CD14-positive monocyte (primary cell): ENCODE data around the gene DMAC2L. TPM values are rescaled to one million over a fixed set of nuclear protein-coding genes. Genes with fewer than 3 reads are reported as not detected.
A peak's percentile ranks its signal among the peaks of the same experiment; 100 is the strongest.

Experiments
- DNase-seq, 3 donors: peaks; one replicate each; pipeline ENCODE4 v3.0.0-alpha.2; 2011 to 2022
- H2AFZ ChIP-seq: 2 replicates; pipeline ENCODE4 v1.6.0; 2012; ENCODE audit warnings: mild to moderate bottlenecking, low read depth, low read length, inconsistent platforms; ENCODE audit not compliant: insufficient read depth, poor library complexity, severe bottlenecking
- H3K27ac ChIP-seq, 2 donors: 1 replicate in 1 of 2; 2 replicates in 1 of 2; pipeline ENCODE4 v1.5.1; 2012 to 2013; ENCODE audit warnings: low read length in 2 of 2, control low read depth in 1 of 2, inconsistent platforms in 1 of 2, low read depth in 1 of 2, mild to moderate bottlenecking in 1 of 2
- H3K27me3 ChIP-seq, 2 donors: one replicate each; pipeline versions ENCODE4 v1.6.0 to v1.6.1; 2011 to 2013; ENCODE audit warnings: low read length in 2 of 2; ENCODE audit not compliant: control insufficient read depth in 2 of 2, insufficient read depth in 2 of 2
- H3K36me3 ChIP-seq, 2 donors: replicated peaks in 1 of 2; 1 replicate in 1 of 2; 2 replicates in 1 of 2; pipeline versions ENCODE4 v1.5.1 to v1.6.1; 2012 to 2013; ENCODE audit warnings: low read length in 2 of 2, control low read depth in 1 of 2, inconsistent platforms in 1 of 2, mild to moderate bottlenecking in 1 of 2; ENCODE audit not compliant: insufficient read depth in 2 of 2, control insufficient read depth in 1 of 2
- H3K4me1 ChIP-seq, 2 donors: 1 replicate in 1 of 2; 2 replicates in 1 of 2; pipeline versions ENCODE4 v1.5.1 to v1.6.1; 2012 to 2013; ENCODE audit warnings: low read length in 2 of 2, control low read depth in 1 of 2, inconsistent platforms in 1 of 2, mild to moderate bottlenecking in 1 of 2, moderate library complexity in 1 of 2; ENCODE audit not compliant: insufficient read depth in 2 of 2, control insufficient read depth in 1 of 2
- H3K4me2 ChIP-seq: replicated peaks from 2 replicates; pipeline ENCODE3; 2012; ENCODE audit warnings: low read length, moderate library complexity, mild to moderate bottlenecking; ENCODE audit not compliant: poor library complexity, severe bottlenecking; ENCODE audit errors: extremely low read depth
- H3K4me3 ChIP-seq, 3 experiments: fragments of 200-600 bp in 1 of 3; sonication (generic) in 1 of 3; replicated peaks in 1 of 3; 1 replicate in 2 of 3; 2 replicates in 1 of 3; pipeline ENCODE4 v1.5.1; 2011 to 2013; ENCODE audit warnings: low read length in 3 of 3, mild to moderate bottlenecking in 3 of 3, control low read depth in 2 of 3, low read depth in 2 of 3, inconsistent platforms in 1 of 3, moderate library complexity in 1 of 3
- H3K79me2 ChIP-seq: 2 replicates; pipeline ENCODE4 v1.6.0; 2012; ENCODE audit warnings: mild to moderate bottlenecking, control low read depth, inconsistent platforms, low read length, moderate library complexity; ENCODE audit not compliant: insufficient read depth
- H3K9ac ChIP-seq: 2 replicates; pipeline ENCODE4 v1.6.0; 2017; ENCODE audit warnings: low read length, mild to moderate bottlenecking; ENCODE audit not compliant: insufficient read depth, poor library complexity, severe bottlenecking
- H3K9me3 ChIP-seq, 2 donors: replicated peaks in 1 of 2; 1 replicate in 1 of 2; 2 replicates in 1 of 2; pipeline versions ENCODE4 v1.5.1 to v1.6.1; 2012 to 2013; ENCODE audit warnings: low read length in 2 of 2, control low read depth in 1 of 2; ENCODE audit not compliant: control insufficient read depth in 1 of 2, insufficient read depth in 1 of 2
- H4K20me1 ChIP-seq: 2 replicates; pipeline ENCODE4 v1.6.0; 2012; ENCODE audit warnings: mild to moderate bottlenecking, low read length, control low read depth, moderate library complexity; ENCODE audit not compliant: insufficient read depth
- H3K27ac Mint-ChIP-seq, 7 donors: one replicate each; pipeline ENCODE4 v1.8.0; 2020; ENCODE audit warnings: mild to moderate bottlenecking in 7 of 7, mixed read lengths in 7 of 7, moderate library complexity in 6 of 7, inconsistent platforms in 2 of 7
- H3K27me3 Mint-ChIP-seq, 3 donors: one replicate each; pipeline ENCODE4 v1.8.0; 2021 to 2022; ENCODE audit warnings: low read depth in 3 of 3, mild to moderate bottlenecking in 3 of 3, mixed read lengths in 3 of 3, moderate library complexity in 3 of 3, inconsistent platforms in 1 of 3
- H3K36me3 Mint-ChIP-seq, 2 donors: one replicate each; pipeline ENCODE4 v1.8.0; 2020; ENCODE audit warnings: mixed read lengths in 2 of 2, inconsistent platforms in 1 of 2, mild to moderate bottlenecking in 1 of 2
- H3K4me1 Mint-ChIP-seq: one replicate; pipeline ENCODE4 v1.8.0; 2020; ENCODE audit warnings: mild to moderate bottlenecking, mixed read lengths
- H3K4me3 Mint-ChIP-seq, 2 donors: one replicate each; pipeline ENCODE4 v1.8.0; 2020; ENCODE audit warnings: mild to moderate bottlenecking in 2 of 2, mixed read lengths in 2 of 2, moderate library complexity in 1 of 2
- H3K9me3 Mint-ChIP-seq, 7 donors: one replicate each; pipeline ENCODE4 v1.8.0; 2020 to 2022; ENCODE audit warnings: mixed read lengths in 7 of 7, mild to moderate bottlenecking in 6 of 7, moderate library complexity in 6 of 7, inconsistent platforms in 2 of 7
- CTCF ChIP-seq: fragments of 200-600 bp; IDR thresholded peaks from one replicate; pipeline ENCODE4 v1.8.0; 2022; ENCODE audit warnings: antibody characterized with exemption, mild to moderate bottlenecking
- WGBS: methylation state at CpG from one replicate; pipeline ENCODE4 v1.1.5; 2013; ENCODE audit warnings: missing lambda C conversion rate; ENCODE audit not compliant: insufficient coverage; 5-methylcytosine and 5-hydroxymethylcytosine counted together
- intact Hi-C, 2 donors: fragments of 100-400 bp; cut with micrococcal nuclease; formaldehyde crosslinking; loops; one replicate each; pipeline versions ENCODE4 v1.15.0 to v1.15.1; 2023
- polyA plus RNA-seq, 3 donors: library from polyadenylated mRNA; depleted of rRNA in 1 of 3; unstranded in 2 of 3; stranded (reverse) in 1 of 3; fragments of 300-500 nt in 2 of 3; fragments of >200 nt in 1 of 3; fragmentation: Illumina TruSeq in 2 of 3; gene quantifications; 1 replicate in 2 of 3; 2 replicates in 1 of 3; pipeline ENCODE4 v1.2.3, GENCODE V29; 2012 to 2021

DMAC2L gene
- polyA plus RNA-seq, 3 donors, result 13.4 to 17.3 (median 16.4) TPM

- Histone ChIP-seq H3K36me3 (no peaks in the 10 kb centered on the region), H3K4me1 (peaks cover 15 to 16% of the 10 kb centered on the region in 2 donors), H2AFZ (no peak overlapping the region), H3K27ac (no peak overlapping the region), H3K27me3 (no peaks in the 10 kb centered on the region), H4K20me1 (no peaks in the 10 kb centered on the region), H3K4me2 (no peak overlapping the region), H3K79me2 (no peaks in the 10 kb centered on the region), H3K9ac (no peak overlapping the region), H3K4me3 (no peak overlapping the region), H3K9me3 (no peaks in the 10 kb centered on the region)
- intact Hi-C loops, result no loop called here
- TF ChIP-seq CTCF, result no peak
- no peak for DNase-seq
- H3K9me3 Mint-ChIP-seq, result peaks cover 0 to 11% (median 6%) of the 10 kb centered on the region in 7 donors
- 89% methylated on average over 3 of the region's 3 CpGs for WGBS
- no peak overlapping the region for H3K4me3 Mint-ChIP-seq
- peaks cover 0 to 3% of the 10 kb centered on the region in 2 donors for H3K36me3 Mint-ChIP-seq
- peaks cover 27% of the 10 kb centered on the region for H3K4me1 Mint-ChIP-seq
- peaks cover 1 to 4% (median 2%) of the 10 kb centered on the region in 3 donors for H3K27me3 Mint-ChIP-seq
- no peak overlapping the region for H3K27ac Mint-ChIP-seq
These were observed 54.0 kb downstream of the DMAC2L start for GRCh38 chr14:50366115-50366514.

DNA sequence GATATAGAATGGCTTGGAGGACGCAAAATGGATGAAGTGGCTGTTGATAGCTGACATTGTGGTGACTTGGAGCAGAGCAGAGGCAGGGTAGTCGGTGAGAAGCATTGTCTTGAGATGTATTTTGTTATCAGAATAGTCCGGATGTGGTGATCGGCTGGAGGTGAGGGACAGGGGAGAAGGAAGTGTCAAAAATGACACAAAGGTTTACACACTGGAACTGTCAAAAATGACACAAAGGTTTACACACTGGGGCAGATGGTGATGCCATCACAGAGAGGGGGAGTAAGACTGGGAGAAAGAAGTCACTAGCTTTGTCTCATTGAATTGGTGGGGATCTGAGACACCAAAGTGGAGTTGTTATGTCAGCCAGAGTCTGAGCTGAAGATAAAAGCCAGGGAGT, 54.5 kb downstream of the DMAC2L start:
- Mint-ChIP-seq H3K4me1 (peaks cover 27% of the 10 kb centered on the region), H3K9me3 (peaks cover 0 to 11% (median 6%) of the 10 kb centered on the region in 7 donors), H3K27me3 (peaks cover 1 to 4% (median 2%) of the 10 kb centered on the region in 3 donors), H3K4me3 (no peak overlapping the region), H3K36me3 (peaks cover 0 to 3% of the 10 kb centered on the region in 2 donors), H3K27ac (no peak overlapping the region)
- H3K36me3 ChIP-seq, result no peaks in the 10 kb centered on the region
- H2AFZ ChIP-seq, result peak overlapping the region; percentile 54
- no peak overlapping the region for H3K9ac ChIP-seq
- intact Hi-C loops, result no loop called here
- H3K27me3 ChIP-seq, result no peaks in the 10 kb centered on the region
- H3K4me3 ChIP-seq, result no peak overlapping the region
- peaks cover 15 to 16% of the 10 kb centered on the region in 2 donors for H3K4me1 ChIP-seq
- H3K27ac ChIP-seq, result no peak overlapping the region
- no peak for TF ChIP-seq CTCF
- H3K4me2 ChIP-seq, result no peak overlapping the region
- H4K20me1 ChIP-seq, result no peaks in the 10 kb centered on the region
- H3K79me2 ChIP-seq, result no peaks in the 10 kb centered on the region
- no peak for DNase-seq
- no peaks in the 10 kb centered on the region for H3K9me3 ChIP-seq
- WGBS, result 98% methylated on average over 4 of the region's 4 CpGs
